HepG2 (cell line): Measurements from ENCODE around the gene AGPAT3. TPM values are rescaled to one million over a fixed set of nuclear protein-coding genes. Genes with fewer than 3 reads are reported as not detected.

Source experiments
- ATAC-seq: fragments of 200-7000 bp; cut with Tn5 transposase; 3 replicates; pipeline ENCODE4 v1.9.1; 2020; ENCODE audit warnings: mild to moderate bottlenecking, moderate library complexity
- BruUV-seq: library from RNA; stranded (reverse); fragments of 400-500 nt; replicated peaks from 2 replicates; lab custom pipeline; 2021; lab: Mats Ljungman, UMichigan
- CTCF ChIA-PET: fragments of 300-600 bp; formaldehyde crosslinking; extraction: SDS; loops from one replicate; lab custom pipeline; 2021; ENCODE audit warnings: low total read pairs, inconsistent platforms, low intra/inter-chr PET ratio; lab: Yijun Ruan, JAX
- POLR2A ChIA-PET: fragments of 350-600 bp; sonication (Branson Sonifier 250); formaldehyde crosslinking; loops from one replicate; lab custom pipeline; 2020; ENCODE audit warnings: antibody characterized with exemption, inconsistent platforms; lab: Yijun Ruan, JAX
- DNase-seq: peaks from one replicate; pipeline ENCODE4 v3.0.0-alpha.2; 2015; ENCODE audit warnings: low spot score
- FAIRE-seq: peaks from 3 replicates; lab custom pipeline; 2011; peaks lifted over from hg19 to GRCh38; lab: Jason Lieb, UNC
- H2AFZ ChIP-seq: one replicate; pipeline ENCODE4 v1.6.1; 2011; ENCODE audit warnings: low read length, inconsistent platforms
- H3K27ac ChIP-seq: fragments of 300-600 bp; 3 replicates; pipeline ENCODE4 v1.8.0; 2011; ENCODE audit warnings: mixed run types, mild to moderate bottlenecking, mixed read lengths, low read length, inconsistent platforms; ENCODE audit not compliant: insufficient read depth; ENCODE audit errors: extremely low read length
- H3K27me3 ChIP-seq, 2 experiments: fragments of 200-600 bp in 1 of 2; 2 replicates in 1 of 2; 3 replicates in 1 of 2; pipeline versions ENCODE4 v1.6.0 to v1.8.0; 2011; ENCODE audit warnings: low read length in 2 of 2, mild to moderate bottlenecking in 2 of 2, moderate library complexity in 2 of 2, inconsistent platforms in 1 of 2; ENCODE audit not compliant: insufficient read depth in 2 of 2, control insufficient read depth in 1 of 2
- H3K36me3 ChIP-seq, 2 experiments: fragments of 200-600 bp in 1 of 2; replicated peaks in 1 of 2; 2 replicates in 1 of 2; 3 replicates in 1 of 2; pipeline versions ENCODE4 v1.5.1 to v1.8.0; 2011; ENCODE audit warnings: low read length in 2 of 2, inconsistent platforms in 1 of 2; ENCODE audit not compliant: insufficient read depth in 2 of 2, control insufficient read depth in 1 of 2
- H3K4me1 ChIP-seq: 2 replicates; pipeline ENCODE4 v1.5.1; 2012; ENCODE audit warnings: low read length, inconsistent platforms; ENCODE audit not compliant: insufficient read depth
- H3K4me2 ChIP-seq: 2 replicates; pipeline ENCODE4 v1.6.0; 2011; ENCODE audit warnings: low read depth, low read length, inconsistent platforms
- H3K4me3 ChIP-seq, 3 experiments: fragments of 200-600 bp in 1 of 3; sonication (generic), shearing (Covaris generic) in 1 of 3; replicated peaks in 1 of 3; 2 replicates each; pipeline ENCODE4 v1.5.1; 2011 to 2016; ENCODE audit warnings: low read length in 3 of 3, inconsistent platforms in 2 of 3, low read depth in 2 of 3, mild to moderate bottlenecking in 2 of 3, control low read depth in 1 of 3, mixed read lengths in 1 of 3; ENCODE audit not compliant: insufficient read depth in 1 of 3
- H3K79me2 ChIP-seq: one replicate; pipeline ENCODE4 v1.6.1; 2011; ENCODE audit warnings: low read length, inconsistent platforms; ENCODE audit not compliant: insufficient read depth
- H3K9ac ChIP-seq: 2 replicates; pipeline ENCODE4 v1.6.0; 2011; ENCODE audit warnings: mild to moderate bottlenecking, low read depth, low read length, inconsistent platforms; ENCODE audit not compliant: insufficient read depth
- H3K9me3 ChIP-seq: 2 replicates; pipeline ENCODE4 v1.5.1; 2012; ENCODE audit warnings: mild to moderate bottlenecking, low read length
- H4K20me1 ChIP-seq: 2 replicates; pipeline ENCODE4 v1.6.0; 2011; ENCODE audit warnings: inconsistent platforms, mild to moderate bottlenecking, low read length, moderate library complexity; ENCODE audit not compliant: insufficient read depth
- ARHGAP35 ChIP-seq: sonication (generic); formaldehyde crosslinking; IDR thresholded peaks from 2 replicates; pipeline ENCODE4 v1.9.0; 2022; ENCODE audit warnings: mild to moderate bottlenecking, inconsistent platforms, moderate library complexity, missing genetic modification reagents, borderline replicate concordance
- EHMT2 ChIP-seq: fragments of 200-600 bp; sonication (generic); IDR thresholded peaks from 2 replicates; pipeline ENCODE4 v1.7.0; 2017; ENCODE audit warnings: antibody characterized with exemption, low read depth, low read length, borderline replicate concordance
- NCOR1 ChIP-seq: fragments of 200-600 bp; sonication (generic); IDR thresholded peaks from 2 replicates; pipeline ENCODE4 v1.7.0; 2017; ENCODE audit warnings: antibody characterized with exemption, low read length, borderline replicate concordance
- PITX1 ChIP-seq: sonication (generic); formaldehyde crosslinking; IDR thresholded peaks from 2 replicates; pipeline ENCODE4 v1.5.1; 2020; ENCODE audit warnings: mild to moderate bottlenecking, missing genetic modification reagents
- PPARG ChIP-seq: conservative IDR thresholded peaks from 2 replicates; pipeline ENCODE4 v1.6.1; 2016; ENCODE audit warnings: missing biosample characterization, missing genetic modification reagents
- RAD51 ChIP-seq: fragments of 450-650 bp; IDR thresholded peaks from 2 replicates; pipeline ENCODE4 v1.6.1; 2016; ENCODE audit warnings: borderline replicate concordance
- RORA ChIP-seq: sonication (generic); formaldehyde crosslinking; IDR thresholded peaks from 2 replicates; pipeline ENCODE4 v1.5.0; 2020; ENCODE audit warnings: mild to moderate bottlenecking, missing genetic modification reagents, moderate library complexity
- SP1 ChIP-seq, 2 experiments: fragments of 450-650 bp in 1 of 2; sonication (generic) in 1 of 2; formaldehyde crosslinking in 1 of 2; IDR thresholded peaks; 2 replicates each; pipeline versions ENCODE4 v1.4.0 to v1.6.1; 2016 to 2020; ENCODE audit warnings: missing genetic modification reagents in 1 of 2
- ZMAT3 ChIP-seq: sonication (generic); formaldehyde crosslinking; conservative IDR thresholded peaks from 2 replicates; pipeline ENCODE4 v1.7.0; 2021; ENCODE audit warnings: missing genetic modification reagents
- ZNF713 ChIP-seq: sonication (generic); formaldehyde crosslinking; IDR thresholded peaks from 2 replicates; pipeline ENCODE4 v1.4.0; 2020; ENCODE audit warnings: mild to moderate bottlenecking, missing genetic modification reagents
- ZNF749 ChIP-seq: sonication (generic); formaldehyde crosslinking; IDR thresholded peaks from 2 replicates; pipeline ENCODE4 v1.8.0; 2022; ENCODE audit warnings: mild to moderate bottlenecking, missing genetic modification reagents, moderate library complexity, borderline replicate concordance
- WGBS: methylation state at CpG from one replicate; pipeline ENCODE4 v1.1.6; 2017; ENCODE audit warnings: low lambda C conversion rate; 5-methylcytosine and 5-hydroxymethylcytosine counted together
- in situ Hi-C: cut with HindIII; loops from 2 replicates; pipeline ENCODE4 v1.10.0; 2017; ENCODE audit warnings: low pct_unique_long_range_greater_than_20kb; ENCODE audit not compliant: extremely low pct_ligation_motif_present
- intact Hi-C: fragments of 100-400 bp; cut with micrococcal nuclease; formaldehyde crosslinking; loops from one replicate; pipeline ENCODE4 v1.10.0; 2022; ENCODE audit not compliant: unreplicated experiment
- polyA plus RNA-seq, 8 experiments: library from polyadenylated mRNA; depleted of rRNA in 3 of 8; stranded (reverse) in 7 of 8; unstranded in 1 of 8; fragments of >200 nt; fragmentation: Illumina TruSeq in 4 of 8; extraction: Trizol in 4 of 8; gene quantifications; 2 replicates each; pipeline versions ENCODE4 v1.2.1 to v1.2.3, GENCODE V29; 2011 to 2016; ENCODE audit warnings: low read depth in 4 of 8, missing spikeins in 1 of 8, mixed read lengths in 1 of 8; ENCODE audit not compliant: insufficient read depth in 1 of 8
- total RNA-seq, 5 experiments: library from RNA; depleted of rRNA; stranded (reverse); fragments of >200 nt; fragmentation: Illumina TruSeq; extraction: Trizol; gene quantifications; 2 replicates each; pipeline ENCODE4 v1.2.3, GENCODE V29; 2016; ENCODE audit warnings: low read depth in 1 of 5
- TF ChIP-seq, protein P1 (sequence below): sonication (generic); formaldehyde crosslinking; IDR thresholded peaks from 2 replicates; pipeline ENCODE4 v1.5.0; 2020; ENCODE audit warnings: missing genetic modification reagents, mild to moderate bottlenecking, borderline replicate concordance
- TF ChIP-seq, protein P2 (sequence below): sonication (generic); formaldehyde crosslinking; IDR thresholded peaks from 2 replicates; pipeline ENCODE4 v1.5.1; 2020; ENCODE audit warnings: missing genetic modification reagents, mild to moderate bottlenecking, borderline replicate concordance
- TF ChIP-seq, protein P3 (sequence below): sonication (generic); formaldehyde crosslinking; IDR thresholded peaks from 2 replicates; pipeline ENCODE4 v1.4.0; 2020; ENCODE audit warnings: mild to moderate bottlenecking, missing genetic modification reagents
- TF ChIP-seq, protein P4 (sequence below): sonication (generic); formaldehyde crosslinking; IDR thresholded peaks from 2 replicates; pipeline ENCODE4 v1.9.0; 2021; ENCODE audit warnings: mild to moderate bottlenecking, missing genetic modification reagents

The AGPAT3 gene
- total and polyA plus RNA-seq, 2 of the 13 experiments (the other 11 are each of a cell fraction or from before 2014, with no cell fraction given), result 32.2 to 54.4 TPM

- no peak for TF ChIP-seq ZMAT3
- TF ChIP-seq, protein P1, sequence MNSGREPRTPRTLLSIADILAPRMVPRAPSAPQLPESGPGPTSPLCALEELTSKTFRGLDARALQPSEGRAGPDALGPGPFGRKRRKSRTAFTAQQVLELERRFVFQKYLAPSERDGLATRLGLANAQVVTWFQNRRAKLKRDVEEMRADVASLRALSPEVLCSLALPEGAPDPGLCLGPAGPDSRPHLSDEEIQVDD, result no peak
- TF ChIP-seq ZNF749, result no peak
- TF ChIP-seq, protein P2, sequence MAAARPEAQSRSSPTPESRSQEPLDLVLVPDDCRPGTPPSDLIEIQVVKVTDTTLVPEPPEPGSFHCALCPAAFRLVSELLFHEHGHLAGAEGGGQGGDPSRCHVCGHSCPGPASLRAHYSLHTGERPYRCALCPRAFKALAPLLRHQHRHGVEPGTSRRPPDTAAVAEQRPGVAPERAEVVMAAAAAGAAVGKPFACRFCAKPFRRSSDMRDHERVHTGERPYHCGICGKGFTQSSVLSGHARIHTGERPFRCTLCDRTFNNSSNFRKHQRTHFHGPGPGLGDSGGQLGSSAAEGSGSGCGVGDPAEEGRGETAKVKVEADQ, result no peak
- no peak for TF ChIP-seq ARHGAP35 (CRISPR knock-in tag)
- TF ChIP-seq SP1 (IDR thresholded peaks at IDR 0.05), result no peak
- TF ChIP-seq SP1 (CRISPR knock-in tag; IDR thresholded peaks at IDR 0.05), result no peak
- TF ChIP-seq, protein P3, sequence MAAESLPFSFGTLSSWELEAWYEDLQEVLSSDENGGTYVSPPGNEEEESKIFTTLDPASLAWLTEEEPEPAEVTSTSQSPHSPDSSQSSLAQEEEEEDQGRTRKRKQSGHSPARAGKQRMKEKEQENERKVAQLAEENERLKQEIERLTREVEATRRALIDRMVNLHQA (CRISPR knock-in tag), result no peak
- no peak for TF ChIP-seq EHMT2
- TF ChIP-seq, protein P4, sequence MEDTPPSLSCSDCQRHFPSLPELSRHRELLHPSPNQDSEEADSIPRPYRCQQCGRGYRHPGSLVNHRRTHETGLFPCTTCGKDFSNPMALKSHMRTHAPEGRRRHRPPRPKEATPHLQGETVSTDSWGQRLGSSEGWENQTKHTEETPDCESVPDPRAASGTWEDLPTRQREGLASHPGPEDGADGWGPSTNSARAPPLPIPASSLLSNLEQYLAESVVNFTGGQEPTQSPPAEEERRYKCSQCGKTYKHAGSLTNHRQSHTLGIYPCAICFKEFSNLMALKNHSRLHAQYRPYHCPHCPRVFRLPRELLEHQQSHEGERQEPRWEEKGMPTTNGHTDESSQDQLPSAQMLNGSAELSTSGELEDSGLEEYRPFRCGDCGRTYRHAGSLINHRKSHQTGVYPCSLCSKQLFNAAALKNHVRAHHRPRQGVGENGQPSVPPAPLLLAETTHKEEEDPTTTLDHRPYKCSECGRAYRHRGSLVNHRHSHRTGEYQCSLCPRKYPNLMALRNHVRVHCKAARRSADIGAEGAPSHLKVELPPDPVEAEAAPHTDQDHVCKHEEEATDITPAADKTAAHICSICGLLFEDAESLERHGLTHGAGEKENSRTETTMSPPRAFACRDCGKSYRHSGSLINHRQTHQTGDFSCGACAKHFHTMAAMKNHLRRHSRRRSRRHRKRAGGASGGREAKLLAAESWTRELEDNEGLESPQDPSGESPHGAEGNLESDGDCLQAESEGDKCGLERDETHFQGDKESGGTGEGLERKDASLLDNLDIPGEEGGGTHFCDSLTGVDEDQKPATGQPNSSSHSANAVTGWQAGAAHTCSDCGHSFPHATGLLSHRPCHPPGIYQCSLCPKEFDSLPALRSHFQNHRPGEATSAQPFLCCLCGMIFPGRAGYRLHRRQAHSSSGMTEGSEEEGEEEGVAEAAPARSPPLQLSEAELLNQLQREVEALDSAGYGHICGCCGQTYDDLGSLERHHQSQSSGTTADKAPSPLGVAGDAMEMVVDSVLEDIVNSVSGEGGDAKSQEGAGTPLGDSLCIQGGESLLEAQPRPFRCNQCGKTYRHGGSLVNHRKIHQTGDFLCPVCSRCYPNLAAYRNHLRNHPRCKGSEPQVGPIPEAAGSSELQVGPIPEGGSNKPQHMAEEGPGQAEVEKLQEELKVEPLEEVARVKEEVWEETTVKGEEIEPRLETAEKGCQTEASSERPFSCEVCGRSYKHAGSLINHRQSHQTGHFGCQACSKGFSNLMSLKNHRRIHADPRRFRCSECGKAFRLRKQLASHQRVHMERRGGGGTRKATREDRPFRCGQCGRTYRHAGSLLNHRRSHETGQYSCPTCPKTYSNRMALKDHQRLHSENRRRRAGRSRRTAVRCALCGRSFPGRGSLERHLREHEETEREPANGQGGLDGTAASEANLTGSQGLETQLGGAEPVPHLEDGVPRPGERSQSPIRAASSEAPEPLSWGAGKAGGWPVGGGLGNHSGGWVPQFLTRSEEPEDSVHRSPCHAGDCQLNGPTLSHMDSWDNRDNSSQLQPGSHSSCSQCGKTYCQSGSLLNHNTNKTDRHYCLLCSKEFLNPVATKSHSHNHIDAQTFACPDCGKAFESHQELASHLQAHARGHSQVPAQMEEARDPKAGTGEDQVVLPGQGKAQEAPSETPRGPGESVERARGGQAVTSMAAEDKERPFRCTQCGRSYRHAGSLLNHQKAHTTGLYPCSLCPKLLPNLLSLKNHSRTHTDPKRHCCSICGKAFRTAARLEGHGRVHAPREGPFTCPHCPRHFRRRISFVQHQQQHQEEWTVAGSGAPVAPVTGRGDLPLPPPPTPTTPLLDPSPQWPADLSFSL (CRISPR knock-in tag), result no peak
- TF ChIP-seq PITX1 (CRISPR knock-in tag), result no peak
- TF ChIP-seq PPARG (CRISPR knock-in tag), result no peak
- TF ChIP-seq ZNF713 (CRISPR knock-in tag), result no peak
- TF ChIP-seq RORA (CRISPR knock-in tag), result no peak
- TF ChIP-seq NCOR1, result no peak
- no peak for TF ChIP-seq RAD51
- TF ChIP-seq, all 625 proteins: peak for 0
- no peak overlapping the region for H3K4me3 ChIP-seq
- no peak for DNase-seq
- H3K27ac ChIP-seq, result no peak overlapping the region
- H3K4me1 ChIP-seq, result peaks cover 8% of the 10 kb centered on the region
- WGBS, result over 99% methylated on average over 8 of the region's 9 CpGs
- ATAC-seq, result no peak
- no peak overlapping the region for H3K4me2 ChIP-seq
- H3K36me3 ChIP-seq, result peaks cover 1 to 22% of the 10 kb centered on the region in 2 experiments; a peak in 3 of 5 replicates
- ChIA-PET CTCF (no interaction called here), POLR2A (no interaction called here)
- peaks cover 8% of the 10 kb centered on the region; the same call in 1 of the 2 replicates for H4K20me1 ChIP-seq
- no peaks in the 10 kb centered on the region for H3K9me3 ChIP-seq
- no TSS peak for BruUV-seq
- in situ Hi-C loops, result loop anchor here (10.0 kb wide), 1 partner anchor 55 kb away; no protein-coding TSS in a partner anchor
- intact Hi-C loops, result no loop called here
- no peaks in the 10 kb centered on the region for H3K27me3 ChIP-seq
- no peak for FAIRE-seq
- H2AFZ ChIP-seq, result no peak overlapping the region
- no peak overlapping the region for H3K9ac ChIP-seq
- peaks cover 34% of the 10 kb centered on the region for H3K79me2 ChIP-seq
Observed at GRCh38 chr21:43890042-43890441, 25.0 kb downstream of the AGPAT3 start.
